Keratinocyte (primary cell): Measurements from ENCODE around the gene TWIST2.

Experiments used
- EZH2 ChIP-seq: IDR thresholded peaks from one replicate; pipeline ENCODE4 v1.6.1; 2012; ENCODE audit warnings: inconsistent platforms, mild to moderate bottlenecking, low read length, moderate library complexity
- TF ChIP-seq, protein P1 (sequence below), 3 experiments: IDR thresholded peaks in 1 of 3; conservative IDR thresholded peaks in 1 of 3; optimal IDR thresholded peaks in 1 of 3; 2 replicates in 2 of 3; 3 replicates in 1 of 3; pipeline versions ENCODE3 to v1.5.1; 2011; ENCODE audit warnings: low read length in 3 of 3, mild to moderate bottlenecking in 3 of 3, moderate library complexity in 2 of 3, control low read depth in 1 of 3, inconsistent platforms in 1 of 3; ENCODE audit not compliant: insufficient read depth in 2 of 3; ENCODE audit errors: extremely low read depth in 1 of 3

- TF ChIP-seq, protein P1, sequence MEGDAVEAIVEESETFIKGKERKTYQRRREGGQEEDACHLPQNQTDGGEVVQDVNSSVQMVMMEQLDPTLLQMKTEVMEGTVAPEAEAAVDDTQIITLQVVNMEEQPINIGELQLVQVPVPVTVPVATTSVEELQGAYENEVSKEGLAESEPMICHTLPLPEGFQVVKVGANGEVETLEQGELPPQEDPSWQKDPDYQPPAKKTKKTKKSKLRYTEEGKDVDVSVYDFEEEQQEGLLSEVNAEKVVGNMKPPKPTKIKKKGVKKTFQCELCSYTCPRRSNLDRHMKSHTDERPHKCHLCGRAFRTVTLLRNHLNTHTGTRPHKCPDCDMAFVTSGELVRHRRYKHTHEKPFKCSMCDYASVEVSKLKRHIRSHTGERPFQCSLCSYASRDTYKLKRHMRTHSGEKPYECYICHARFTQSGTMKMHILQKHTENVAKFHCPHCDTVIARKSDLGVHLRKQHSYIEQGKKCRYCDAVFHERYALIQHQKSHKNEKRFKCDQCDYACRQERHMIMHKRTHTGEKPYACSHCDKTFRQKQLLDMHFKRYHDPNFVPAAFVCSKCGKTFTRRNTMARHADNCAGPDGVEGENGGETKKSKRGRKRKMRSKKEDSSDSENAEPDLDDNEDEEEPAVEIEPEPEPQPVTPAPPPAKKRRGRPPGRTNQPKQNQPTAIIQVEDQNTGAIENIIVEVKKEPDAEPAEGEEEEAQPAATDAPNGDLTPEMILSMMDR (optimal IDR thresholded peaks at IDR 0.05 in 1 of 3, IDR thresholded peaks at IDR 0.05 in 1 of 3, conservative IDR thresholded peaks at IDR 0.05 in 1 of 3; ENCODE audit: extremely low read depth in 1 of 3, insufficient read depth in 2 of 3, low read length in 3 of 3), result no peak
- TF ChIP-seq EZH2, result no peak
Measured at GRCh38 chr2:238868067-238868524, 20.2 kb downstream of the TWIST2 start.
